Kasumi-1 (cell line): ENCODE results near the gene EMILIN3.
"Not testable (repeated sequence)": the region's sequence is repeated elsewhere in the genome, so short reads cannot be mapped to it uniquely, and the experiment has no call there.

Experiments used
- DNase-seq, 2 experiments: peaks; one replicate each; lab custom pipeline; 2025; lab: John Stamatoyannopoulos, UW

The EMILIN3 gene

DNA sequence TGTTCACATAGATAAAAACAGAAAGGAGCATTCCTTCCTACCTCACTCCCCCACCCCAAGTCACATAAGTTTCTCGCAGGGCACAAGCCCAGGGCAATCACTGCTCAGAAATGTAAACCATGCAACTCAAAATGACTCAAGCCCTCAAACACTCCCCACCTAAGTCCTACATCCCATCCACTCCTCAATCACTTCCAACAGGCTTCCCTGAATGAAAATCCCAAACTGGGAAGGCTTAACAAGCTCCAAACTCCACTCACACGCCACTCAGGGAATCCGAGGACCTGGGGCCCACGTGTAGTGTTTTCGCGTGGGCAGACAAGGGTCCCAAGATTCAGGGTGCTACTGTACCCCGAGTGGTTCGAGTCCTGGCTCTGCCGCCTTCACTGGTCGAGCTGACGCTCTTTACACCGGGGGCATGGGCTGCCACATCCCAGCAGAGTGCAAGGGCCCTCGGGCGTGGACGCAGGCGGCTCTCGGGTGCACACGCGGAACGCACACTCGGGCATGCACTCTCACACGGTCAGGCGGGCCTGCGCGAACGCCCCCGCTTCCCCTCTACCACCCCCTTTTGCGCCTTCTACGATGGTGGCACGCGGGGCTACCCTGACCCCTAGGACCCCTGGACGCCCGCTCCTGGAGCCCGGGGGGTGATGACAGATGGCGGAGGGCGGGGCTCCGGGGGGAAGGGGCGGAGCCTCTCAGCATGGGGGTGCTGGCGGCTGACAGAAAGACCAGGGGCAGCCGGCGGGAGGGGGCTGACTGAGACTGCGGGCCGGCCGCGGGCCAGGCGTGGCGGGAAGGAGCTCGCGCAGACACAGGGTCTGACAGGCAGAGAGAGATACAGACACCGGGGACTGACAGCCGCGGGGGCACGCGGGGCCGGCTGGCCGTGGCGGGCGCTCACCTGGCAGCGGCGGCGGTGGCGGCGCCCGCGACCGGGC lies 49.7 kb downstream of the EMILIN3 start:
- peak; percentile 40 to 65 for DNase-seq

DNA sequence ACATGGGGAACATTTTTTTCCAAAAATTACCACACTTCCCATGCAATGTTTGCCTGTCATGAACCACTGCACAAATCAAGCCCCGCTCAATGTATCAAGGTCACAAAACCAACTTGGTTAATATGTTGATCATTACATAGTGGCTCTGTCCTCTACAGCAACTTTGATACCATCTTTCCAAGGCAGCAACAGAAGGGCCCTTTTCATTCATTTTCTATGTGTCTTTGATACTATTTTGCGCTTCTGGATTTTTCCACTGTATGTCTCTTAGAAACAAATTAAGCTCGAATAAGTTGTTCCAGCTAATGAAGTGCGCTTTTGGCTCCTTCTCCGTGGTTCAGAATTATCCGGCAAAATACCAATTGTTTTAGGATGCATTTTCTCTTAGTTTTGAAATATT lies 50.6 kb downstream of the EMILIN3 start:
- DNase-seq, result no peak

DNA sequence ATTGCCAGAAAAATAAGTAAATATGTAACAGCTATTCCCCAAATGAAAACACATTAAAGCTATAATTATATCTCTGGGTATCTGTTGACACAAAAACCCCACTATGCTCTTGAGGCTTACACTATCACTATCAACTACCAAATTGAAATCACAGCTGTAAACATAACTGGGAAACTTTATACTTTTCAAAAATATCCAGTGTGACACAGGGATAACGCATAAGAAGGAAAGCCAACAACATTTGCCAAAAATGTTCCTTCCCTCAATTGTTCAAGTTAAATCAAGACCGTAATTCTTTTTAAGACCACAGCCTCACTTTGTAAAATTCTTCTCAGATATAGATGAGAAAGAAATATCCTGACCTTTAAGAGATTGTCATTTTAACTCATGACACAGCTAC lies 52.2 kb downstream of the EMILIN3 start:
- no peak for DNase-seq

DNA sequence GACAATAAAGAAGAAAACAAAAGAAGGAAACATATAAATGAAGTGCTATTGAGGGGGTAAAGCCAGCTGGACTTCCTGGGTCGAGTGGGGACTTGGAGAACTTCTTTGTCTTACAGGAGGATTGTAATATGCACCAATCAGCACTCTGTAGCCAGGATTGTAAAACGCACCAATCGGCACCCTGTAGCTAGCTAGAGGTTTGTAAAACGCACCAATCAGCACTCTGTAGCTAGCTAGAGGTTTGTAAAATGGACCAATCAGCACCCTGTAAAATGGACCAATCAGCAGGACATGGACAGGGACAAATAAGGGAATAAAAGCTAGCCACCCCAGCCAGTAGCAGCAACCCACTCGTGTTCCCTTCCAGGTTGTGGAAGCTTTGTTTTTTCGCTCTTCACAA lies 54.6 kb downstream of the EMILIN3 start:
- DNase-seq, result not testable (repeated sequence)
